DOHH2 (cell line): Measurements from ENCODE around the gene TKT.
A peak's percentile ranks its signal among the peaks of the same experiment; 100 is the strongest.

Source experiments
- H3F3A ChIP-seq: fragments of 200-600 bp; sonication (generic), shearing (Covaris generic); 2 replicates; pipeline ENCODE4 v1.6.0; 2016; ENCODE audit warnings: antibody characterized with exemption, mild to moderate bottlenecking; ENCODE audit not compliant: control insufficient read depth, insufficient read depth
- H3K27ac ChIP-seq: fragments of 200-600 bp; sonication (generic); 2 replicates; pipeline ENCODE4 v1.5.1; 2014; ENCODE audit warnings: low read depth, mild to moderate bottlenecking, low read length, moderate library complexity
- H3K27me3 ChIP-seq: fragments of 200-600 bp; sonication (generic); 2 replicates; pipeline ENCODE4 v1.6.1; 2014; ENCODE audit warnings: mild to moderate bottlenecking, low read length, mixed read lengths; ENCODE audit not compliant: control insufficient read depth
- H3K36me3 ChIP-seq: fragments of 200-600 bp; sonication (generic); 2 replicates; pipeline ENCODE4 v1.6.1; 2014; ENCODE audit warnings: mild to moderate bottlenecking, low read length, moderate library complexity, mixed read lengths; ENCODE audit not compliant: control insufficient read depth
- H3K4me1 ChIP-seq: fragments of 200-600 bp; sonication (generic); 2 replicates; pipeline ENCODE4 v1.6.1; 2014; ENCODE audit warnings: mild to moderate bottlenecking, low read length, mixed read lengths; ENCODE audit not compliant: control insufficient read depth
- H3K4me2 ChIP-seq: fragments of 200-600 bp; sonication (generic); 2 replicates; pipeline ENCODE4 v1.6.0; 2014; ENCODE audit warnings: mild to moderate bottlenecking, low read length, moderate library complexity
- H3K4me3 ChIP-seq: fragments of 200-600 bp; sonication (generic); 2 replicates; pipeline ENCODE4 v1.5.1; 2014; ENCODE audit warnings: mild to moderate bottlenecking, low read length, mixed read lengths
- H3K79me2 ChIP-seq: fragments of 200-600 bp; sonication (generic); 2 replicates; pipeline ENCODE4 v1.6.1; 2014; ENCODE audit warnings: mild to moderate bottlenecking, low read length, mixed read lengths; ENCODE audit not compliant: control insufficient read depth
- H3K9me2 ChIP-seq: fragments of 200-600 bp; sonication (generic); replicated peaks from 2 replicates; pipeline ENCODE4 v1.6.1; 2014; ENCODE audit warnings: mild to moderate bottlenecking, low read length, mixed read lengths; ENCODE audit not compliant: control insufficient read depth
- H3K9me3 ChIP-seq: fragments of 200-600 bp; sonication (generic); 2 replicates; pipeline ENCODE4 v1.6.1; 2014; ENCODE audit warnings: antibody characterized with exemption, low read length, mixed read lengths; ENCODE audit not compliant: control insufficient read depth, insufficient read depth
- H4K20me1 ChIP-seq: fragments of 200-600 bp; sonication (generic); 2 replicates; pipeline ENCODE4 v1.6.0; 2014; ENCODE audit warnings: low read depth, mild to moderate bottlenecking, antibody characterized with exemption, low read length, moderate library complexity; ENCODE audit not compliant: control insufficient read depth, insufficient read depth
- CTCF ChIP-seq: fragments of 200-600 bp; sonication (generic); IDR thresholded peaks from one replicate; pipeline ENCODE4 v1.5.1; 2014; ENCODE audit warnings: antibody characterized with exemption, mild to moderate bottlenecking, low read depth, low read length; ENCODE audit not compliant: poor library complexity, severe bottlenecking
- EZH2phosphoT487 ChIP-seq: fragments of 200-600 bp; sonication (generic); IDR thresholded peaks from 2 replicates; pipeline ENCODE4 v1.6.1; 2017; ENCODE audit warnings: borderline replicate concordance, mild to moderate bottlenecking, antibody characterized with exemption, low read length, moderate library complexity, mixed read lengths

Gene TKT

GRCh38 chr3:53250881-53251605 lies 4.8 kb downstream of the TKT start:
- Histone ChIP-seq H4K20me1 (peaks cover 52% of the 10 kb centered on the region), H3K4me1 (peaks cover 69% of the 10 kb centered on the region), H3K79me2 (peaks cover 99% of the 10 kb centered on the region), H3K36me3 (peaks cover 71% of the 10 kb centered on the region), H3K27ac (peak overlapping the region; percentile 92), H3K27me3 (no peaks in the 10 kb centered on the region), H3F3A (peaks cover 23% of the 10 kb centered on the region), H3K4me3 (peak overlapping the region; percentile 70), H3K9me2 (no peaks in the 10 kb centered on the region), H3K4me2 (peak overlapping the region; percentile 96), H3K9me3 (no peaks in the 10 kb centered on the region)
- no peak for TF ChIP-seq CTCF
- TF ChIP-seq EZH2phosphoT487 = no peak

GRCh38 chr3:53250453-53250852 lies 5.4 kb downstream of the TKT start:
- H4K20me1 ChIP-seq = peaks cover 52% of the 10 kb centered on the region
- H3K9me3 ChIP-seq = no peaks in the 10 kb centered on the region
- H3K27ac ChIP-seq = peak overlapping the region; percentile 92
- H3K4me1 ChIP-seq = peaks cover 68% of the 10 kb centered on the region
- H3K4me2 ChIP-seq = peak overlapping the region; percentile 96
- H3K4me3 ChIP-seq = peak overlapping the region; percentile 70
- H3F3A ChIP-seq = peaks cover 23% of the 10 kb centered on the region
- H3K9me2 ChIP-seq = no peaks in the 10 kb centered on the region
- TF ChIP-seq EZH2phosphoT487 (no peak), CTCF (no peak)
- H3K36me3 ChIP-seq = peaks cover 70% of the 10 kb centered on the region
- peaks cover 100% of the 10 kb centered on the region for H3K79me2 ChIP-seq
- H3K27me3 ChIP-seq = no peaks in the 10 kb centered on the region

- Histone ChIP-seq H3K9me3 (no peaks in the 10 kb centered on the region), H3F3A (peaks cover 20% of the 10 kb centered on the region), H3K4me2 (0 out of 2 replicates have a peak overlapping the region, but pooled peaks have one; percentile 0), H4K20me1 (peaks cover 45% of the 10 kb centered on the region), H3K36me3 (peaks cover 65% of the 10 kb centered on the region), H3K4me1 (peaks cover 56% of the 10 kb centered on the region), H3K27ac (no peak overlapping the region), H3K4me3 (no peak overlapping the region), H3K27me3 (no peaks in the 10 kb centered on the region), H3K79me2 (peaks cover 100% of the 10 kb centered on the region), H3K9me2 (no peaks in the 10 kb centered on the region)
- TF ChIP-seq CTCF (no peak), EZH2phosphoT487 (no peak)
These were observed 7.7 kb downstream of the TKT start for GRCh38 chr3:53248161-53248560.
